Measurements from ENCODE around the gene LPIN1. TPM values are rescaled to one million over a fixed set of nuclear protein-coding genes. Genes with fewer than 3 reads are reported as not detected.

LPIN1 gene
- total RNA-seq, 1 experiment from 2014 or later, result 13.9 TPM

DNA sequence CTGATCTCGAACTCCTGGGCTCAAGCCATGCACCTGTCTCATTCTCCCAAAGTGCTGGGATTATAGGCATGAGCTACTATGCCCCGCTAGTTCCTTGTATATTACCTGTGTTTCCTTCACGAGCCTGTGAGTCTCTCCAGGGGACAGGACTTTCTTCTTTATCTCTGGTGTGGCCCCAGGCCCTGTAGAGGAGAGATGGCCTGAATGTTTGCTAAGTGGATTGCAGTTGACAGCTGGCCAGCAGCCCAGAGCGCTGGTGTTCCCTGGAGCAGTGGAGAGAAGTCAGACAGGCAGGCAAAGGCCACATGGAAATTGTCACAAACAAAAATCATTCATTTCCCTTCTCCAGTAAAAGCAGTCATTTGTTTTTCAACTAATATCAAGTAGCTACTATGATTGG is 17.9 kb downstream of the LPIN1 start:
- Mint-ChIP-seq H3K4me1 (peaks cover 19% of the 10 kb centered on the region), H3K4me3 (no peak overlapping the region), H3K9me3 (peaks cover 13% of the 10 kb centered on the region), H3K36me3 (peaks cover 50% of the 10 kb centered on the region), H3K27ac (0 out of 2 replicates have a peak overlapping the region, but pooled peaks have one; percentile 27), H3K27me3 (ENCODE audit: low read depth) (no peaks in the 10 kb centered on the region)
- POLR2A ChIA-PET, result no interaction called here
- DNase-seq (ENCODE audit: low spot score) (no peak), ATAC-seq (no peak)
- CTCF ChIA-PET, result interaction anchor here (1.1 kb wide), 1 partner anchor 15 kb away, joined by 3 read pairs; no protein-coding TSS in a partner anchor
- TF ChIP-seq CREM (CRISPR knock-in tag; IDR thresholded peaks at IDR 0.05) (no peak), ZNF423 (CRISPR knock-in tag; IDR thresholded peaks at IDR 0.05) (no peak), ZNF396 (CRISPR knock-in tag; IDR thresholded peaks at IDR 0.05; ENCODE audit: borderline replicate concordance) (no peak), MYBL2 (CRISPR knock-in tag; IDR thresholded peaks at IDR 0.05) (no peak), IRF2 (CRISPR knock-in tag; IDR thresholded peaks at IDR 0.05; ENCODE audit: borderline replicate concordance, low read depth) (no peak), GTF2I (CRISPR knock-in tag; conservative IDR thresholded peaks at IDR 0.05) (no peak), NFATC4 (CRISPR knock-in tag; IDR thresholded peaks at IDR 0.05) (no peak), TEAD1 (CRISPR knock-in tag; IDR thresholded peaks at IDR 0.05) (no peak), TCF7 (CRISPR knock-in tag; IDR thresholded peaks at IDR 0.05; ENCODE audit: low read depth) (no peak), GABPB1 (CRISPR knock-in tag; IDR thresholded peaks at IDR 0.05) (no peak), EMX1 (CRISPR knock-in tag; IDR thresholded peaks at IDR 0.05) (no peak), CREB1 (CRISPR knock-in tag; IDR thresholded peaks at IDR 0.05) (no peak)
- TF ChIP-seq, protein P1, sequence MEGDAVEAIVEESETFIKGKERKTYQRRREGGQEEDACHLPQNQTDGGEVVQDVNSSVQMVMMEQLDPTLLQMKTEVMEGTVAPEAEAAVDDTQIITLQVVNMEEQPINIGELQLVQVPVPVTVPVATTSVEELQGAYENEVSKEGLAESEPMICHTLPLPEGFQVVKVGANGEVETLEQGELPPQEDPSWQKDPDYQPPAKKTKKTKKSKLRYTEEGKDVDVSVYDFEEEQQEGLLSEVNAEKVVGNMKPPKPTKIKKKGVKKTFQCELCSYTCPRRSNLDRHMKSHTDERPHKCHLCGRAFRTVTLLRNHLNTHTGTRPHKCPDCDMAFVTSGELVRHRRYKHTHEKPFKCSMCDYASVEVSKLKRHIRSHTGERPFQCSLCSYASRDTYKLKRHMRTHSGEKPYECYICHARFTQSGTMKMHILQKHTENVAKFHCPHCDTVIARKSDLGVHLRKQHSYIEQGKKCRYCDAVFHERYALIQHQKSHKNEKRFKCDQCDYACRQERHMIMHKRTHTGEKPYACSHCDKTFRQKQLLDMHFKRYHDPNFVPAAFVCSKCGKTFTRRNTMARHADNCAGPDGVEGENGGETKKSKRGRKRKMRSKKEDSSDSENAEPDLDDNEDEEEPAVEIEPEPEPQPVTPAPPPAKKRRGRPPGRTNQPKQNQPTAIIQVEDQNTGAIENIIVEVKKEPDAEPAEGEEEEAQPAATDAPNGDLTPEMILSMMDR (IDR thresholded peaks at IDR 0.05), result no peak
- TF ChIP-seq, protein P2, sequence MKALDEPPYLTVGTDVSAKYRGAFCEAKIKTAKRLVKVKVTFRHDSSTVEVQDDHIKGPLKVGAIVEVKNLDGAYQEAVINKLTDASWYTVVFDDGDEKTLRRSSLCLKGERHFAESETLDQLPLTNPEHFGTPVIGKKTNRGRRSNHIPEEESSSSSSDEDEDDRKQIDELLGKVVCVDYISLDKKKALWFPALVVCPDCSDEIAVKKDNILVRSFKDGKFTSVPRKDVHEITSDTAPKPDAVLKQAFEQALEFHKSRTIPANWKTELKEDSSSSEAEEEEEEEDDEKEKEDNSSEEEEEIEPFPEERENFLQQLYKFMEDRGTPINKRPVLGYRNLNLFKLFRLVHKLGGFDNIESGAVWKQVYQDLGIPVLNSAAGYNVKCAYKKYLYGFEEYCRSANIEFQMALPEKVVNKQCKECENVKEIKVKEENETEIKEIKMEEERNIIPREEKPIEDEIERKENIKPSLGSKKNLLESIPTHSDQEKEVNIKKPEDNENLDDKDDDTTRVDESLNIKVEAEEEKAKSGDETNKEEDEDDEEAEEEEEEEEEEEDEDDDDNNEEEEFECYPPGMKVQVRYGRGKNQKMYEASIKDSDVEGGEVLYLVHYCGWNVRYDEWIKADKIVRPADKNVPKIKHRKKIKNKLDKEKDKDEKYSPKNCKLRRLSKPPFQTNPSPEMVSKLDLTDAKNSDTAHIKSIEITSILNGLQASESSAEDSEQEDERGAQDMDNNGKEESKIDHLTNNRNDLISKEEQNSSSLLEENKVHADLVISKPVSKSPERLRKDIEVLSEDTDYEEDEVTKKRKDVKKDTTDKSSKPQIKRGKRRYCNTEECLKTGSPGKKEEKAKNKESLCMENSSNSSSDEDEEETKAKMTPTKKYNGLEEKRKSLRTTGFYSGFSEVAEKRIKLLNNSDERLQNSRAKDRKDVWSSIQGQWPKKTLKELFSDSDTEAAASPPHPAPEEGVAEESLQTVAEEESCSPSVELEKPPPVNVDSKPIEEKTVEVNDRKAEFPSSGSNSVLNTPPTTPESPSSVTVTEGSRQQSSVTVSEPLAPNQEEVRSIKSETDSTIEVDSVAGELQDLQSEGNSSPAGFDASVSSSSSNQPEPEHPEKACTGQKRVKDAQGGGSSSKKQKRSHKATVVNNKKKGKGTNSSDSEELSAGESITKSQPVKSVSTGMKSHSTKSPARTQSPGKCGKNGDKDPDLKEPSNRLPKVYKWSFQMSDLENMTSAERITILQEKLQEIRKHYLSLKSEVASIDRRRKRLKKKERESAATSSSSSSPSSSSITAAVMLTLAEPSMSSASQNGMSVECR (CRISPR knock-in tag; IDR thresholded peaks at IDR 0.05; ENCODE audit: borderline replicate concordance), result no peak
- TF ChIP-seq, protein P3, sequence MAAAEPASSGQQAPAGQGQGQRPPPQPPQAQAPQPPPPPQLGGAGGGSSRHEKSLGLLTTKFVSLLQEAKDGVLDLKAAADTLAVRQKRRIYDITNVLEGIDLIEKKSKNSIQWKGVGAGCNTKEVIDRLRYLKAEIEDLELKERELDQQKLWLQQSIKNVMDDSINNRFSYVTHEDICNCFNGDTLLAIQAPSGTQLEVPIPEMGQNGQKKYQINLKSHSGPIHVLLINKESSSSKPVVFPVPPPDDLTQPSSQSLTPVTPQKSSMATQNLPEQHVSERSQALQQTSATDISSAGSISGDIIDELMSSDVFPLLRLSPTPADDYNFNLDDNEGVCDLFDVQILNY (CRISPR knock-in tag; IDR thresholded peaks at IDR 0.05), result no peak
- TF ChIP-seq, protein P4, sequence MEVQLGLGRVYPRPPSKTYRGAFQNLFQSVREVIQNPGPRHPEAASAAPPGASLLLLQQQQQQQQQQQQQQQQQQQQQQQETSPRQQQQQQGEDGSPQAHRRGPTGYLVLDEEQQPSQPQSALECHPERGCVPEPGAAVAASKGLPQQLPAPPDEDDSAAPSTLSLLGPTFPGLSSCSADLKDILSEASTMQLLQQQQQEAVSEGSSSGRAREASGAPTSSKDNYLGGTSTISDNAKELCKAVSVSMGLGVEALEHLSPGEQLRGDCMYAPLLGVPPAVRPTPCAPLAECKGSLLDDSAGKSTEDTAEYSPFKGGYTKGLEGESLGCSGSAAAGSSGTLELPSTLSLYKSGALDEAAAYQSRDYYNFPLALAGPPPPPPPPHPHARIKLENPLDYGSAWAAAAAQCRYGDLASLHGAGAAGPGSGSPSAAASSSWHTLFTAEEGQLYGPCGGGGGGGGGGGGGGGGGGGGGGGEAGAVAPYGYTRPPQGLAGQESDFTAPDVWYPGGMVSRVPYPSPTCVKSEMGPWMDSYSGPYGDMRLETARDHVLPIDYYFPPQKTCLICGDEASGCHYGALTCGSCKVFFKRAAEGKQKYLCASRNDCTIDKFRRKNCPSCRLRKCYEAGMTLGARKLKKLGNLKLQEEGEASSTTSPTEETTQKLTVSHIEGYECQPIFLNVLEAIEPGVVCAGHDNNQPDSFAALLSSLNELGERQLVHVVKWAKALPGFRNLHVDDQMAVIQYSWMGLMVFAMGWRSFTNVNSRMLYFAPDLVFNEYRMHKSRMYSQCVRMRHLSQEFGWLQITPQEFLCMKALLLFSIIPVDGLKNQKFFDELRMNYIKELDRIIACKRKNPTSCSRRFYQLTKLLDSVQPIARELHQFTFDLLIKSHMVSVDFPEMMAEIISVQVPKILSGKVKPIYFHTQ (CRISPR knock-in tag; IDR thresholded peaks at IDR 0.05), result no peak
- TF ChIP-seq, protein P5, sequence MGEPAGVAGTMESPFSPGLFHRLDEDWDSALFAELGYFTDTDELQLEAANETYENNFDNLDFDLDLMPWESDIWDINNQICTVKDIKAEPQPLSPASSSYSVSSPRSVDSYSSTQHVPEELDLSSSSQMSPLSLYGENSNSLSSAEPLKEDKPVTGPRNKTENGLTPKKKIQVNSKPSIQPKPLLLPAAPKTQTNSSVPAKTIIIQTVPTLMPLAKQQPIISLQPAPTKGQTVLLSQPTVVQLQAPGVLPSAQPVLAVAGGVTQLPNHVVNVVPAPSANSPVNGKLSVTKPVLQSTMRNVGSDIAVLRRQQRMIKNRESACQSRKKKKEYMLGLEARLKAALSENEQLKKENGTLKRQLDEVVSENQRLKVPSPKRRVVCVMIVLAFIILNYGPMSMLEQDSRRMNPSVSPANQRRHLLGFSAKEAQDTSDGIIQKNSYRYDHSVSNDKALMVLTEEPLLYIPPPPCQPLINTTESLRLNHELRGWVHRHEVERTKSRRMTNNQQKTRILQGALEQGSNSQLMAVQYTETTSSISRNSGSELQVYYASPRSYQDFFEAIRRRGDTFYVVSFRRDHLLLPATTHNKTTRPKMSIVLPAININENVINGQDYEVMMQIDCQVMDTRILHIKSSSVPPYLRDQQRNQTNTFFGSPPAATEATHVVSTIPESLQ (CRISPR knock-in tag; IDR thresholded peaks at IDR 0.05), result no peak
- TF ChIP-seq, protein P6, sequence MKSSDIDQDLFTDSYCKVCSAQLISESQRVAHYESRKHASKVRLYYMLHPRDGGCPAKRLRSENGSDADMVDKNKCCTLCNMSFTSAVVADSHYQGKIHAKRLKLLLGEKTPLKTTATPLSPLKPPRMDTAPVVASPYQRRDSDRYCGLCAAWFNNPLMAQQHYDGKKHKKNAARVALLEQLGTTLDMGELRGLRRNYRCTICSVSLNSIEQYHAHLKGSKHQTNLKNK (CRISPR knock-in tag; IDR thresholded peaks at IDR 0.05), result no peak
